HG03097 (cell line): ENCODE measurements around the gene PTH2.

Experiments
- ATAC-seq: cut with Tn5 transposase; IDR thresholded peaks from one replicate; pipeline ENCODE4 v1.9.1; 2021; ENCODE audit not compliant: unreplicated experiment, low FRiP score

PTH2 gene

GRCh38 chr19:49415102-49415809, 8.0 kb downstream of the PTH2 start:
- ATAC-seq, result no peak

- no peak for ATAC-seq
Measured at GRCh38 chr19:49414256-49414655, 9.0 kb downstream of the PTH2 start.

- no peak for ATAC-seq
Measured at GRCh38 chr19:49413348-49413747, 9.9 kb downstream of the PTH2 start.

- ATAC-seq, result no peak
Measured at GRCh38 chr19:49411681-49412326, 11.4 kb downstream of the PTH2 start.

DNA sequence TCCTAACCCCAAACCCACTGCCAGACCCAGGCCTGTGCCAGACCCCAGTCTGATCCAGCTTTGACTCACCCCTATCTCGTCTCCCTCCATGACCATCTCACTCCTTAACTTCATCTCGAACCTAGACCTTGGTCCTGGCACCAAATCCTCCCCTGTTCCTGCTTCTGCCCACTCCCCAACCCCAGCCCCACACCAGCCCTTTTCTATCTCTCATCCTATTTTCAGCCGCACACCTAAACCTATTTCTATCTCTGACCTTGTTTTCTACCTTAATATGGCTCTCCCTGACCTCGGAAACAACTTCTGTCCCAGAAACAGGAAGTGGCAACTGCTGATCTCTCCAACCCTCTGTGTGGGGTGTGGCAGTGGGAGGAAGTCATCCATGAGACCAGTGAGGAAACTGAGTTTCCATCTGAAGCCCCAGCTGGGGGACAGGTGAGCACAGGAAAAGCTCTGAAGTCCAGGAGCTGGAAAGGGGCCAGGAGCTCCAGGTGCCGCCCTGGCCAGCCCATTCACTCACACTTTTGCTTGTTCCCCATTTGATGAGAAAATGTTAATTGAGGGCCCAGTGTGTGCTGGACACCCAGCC, 13.7 kb downstream of the PTH2 start:
- ATAC-seq, result no peak

GRCh38 chr19:49408816-49409440, 14.3 kb downstream of the PTH2 start:
- no peak for ATAC-seq

- no peak for ATAC-seq
Measured at GRCh38 chr19:49407482-49408015, 15.7 kb downstream of the PTH2 start.

DNA sequence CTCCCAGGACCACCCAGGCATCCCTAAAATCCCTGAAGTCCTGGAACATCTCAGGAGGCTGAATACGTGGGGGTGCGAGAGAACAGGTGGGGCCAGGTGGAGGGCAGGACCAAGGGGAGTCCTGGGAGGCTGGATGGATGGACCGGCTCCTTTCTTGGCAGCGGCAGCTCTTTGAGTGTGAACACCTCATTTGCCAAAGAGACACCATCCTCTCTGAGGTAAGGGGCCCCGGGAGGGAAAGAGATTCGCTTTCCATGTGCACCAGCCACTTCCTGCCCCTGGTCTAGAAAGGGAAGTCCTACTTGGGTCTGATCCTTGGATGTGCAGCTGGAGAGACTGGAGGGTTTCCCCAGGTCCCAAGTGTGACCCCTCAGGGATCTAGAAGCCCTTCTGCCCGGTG, 16.2 kb downstream of the PTH2 start:
- no peak for ATAC-seq

- no peak for ATAC-seq
Measured at GRCh38 chr19:49403404-49404187, 19.6 kb downstream of the PTH2 start.

DNA sequence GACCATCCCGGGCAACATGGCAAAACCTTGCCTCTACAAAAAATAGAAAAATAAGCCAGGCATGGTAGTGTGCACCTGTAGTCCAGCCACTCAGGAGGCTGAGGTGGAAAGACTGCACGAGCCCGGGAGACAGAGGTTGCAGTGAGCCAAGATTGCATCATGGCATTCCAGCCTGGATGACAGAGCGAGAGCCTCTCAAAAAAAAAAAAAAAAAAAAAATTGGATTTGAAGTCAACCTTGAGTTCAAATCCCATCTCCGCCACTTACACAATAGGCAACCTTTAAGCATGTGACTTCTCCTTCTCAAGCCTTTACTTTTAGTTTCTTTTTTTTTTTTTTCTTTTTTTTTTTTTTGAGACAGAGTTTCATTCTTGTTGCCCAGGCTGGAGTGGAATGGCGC, 23.2 kb downstream of the PTH2 start:
- ATAC-seq, result no peak

GRCh38 chr19:49398931-49399330, 24.3 kb downstream of the PTH2 start:
- no peak for ATAC-seq

GRCh38 chr19:49398001-49398615, 25.1 kb downstream of the PTH2 start:
- ATAC-seq, result no peak

DNA sequence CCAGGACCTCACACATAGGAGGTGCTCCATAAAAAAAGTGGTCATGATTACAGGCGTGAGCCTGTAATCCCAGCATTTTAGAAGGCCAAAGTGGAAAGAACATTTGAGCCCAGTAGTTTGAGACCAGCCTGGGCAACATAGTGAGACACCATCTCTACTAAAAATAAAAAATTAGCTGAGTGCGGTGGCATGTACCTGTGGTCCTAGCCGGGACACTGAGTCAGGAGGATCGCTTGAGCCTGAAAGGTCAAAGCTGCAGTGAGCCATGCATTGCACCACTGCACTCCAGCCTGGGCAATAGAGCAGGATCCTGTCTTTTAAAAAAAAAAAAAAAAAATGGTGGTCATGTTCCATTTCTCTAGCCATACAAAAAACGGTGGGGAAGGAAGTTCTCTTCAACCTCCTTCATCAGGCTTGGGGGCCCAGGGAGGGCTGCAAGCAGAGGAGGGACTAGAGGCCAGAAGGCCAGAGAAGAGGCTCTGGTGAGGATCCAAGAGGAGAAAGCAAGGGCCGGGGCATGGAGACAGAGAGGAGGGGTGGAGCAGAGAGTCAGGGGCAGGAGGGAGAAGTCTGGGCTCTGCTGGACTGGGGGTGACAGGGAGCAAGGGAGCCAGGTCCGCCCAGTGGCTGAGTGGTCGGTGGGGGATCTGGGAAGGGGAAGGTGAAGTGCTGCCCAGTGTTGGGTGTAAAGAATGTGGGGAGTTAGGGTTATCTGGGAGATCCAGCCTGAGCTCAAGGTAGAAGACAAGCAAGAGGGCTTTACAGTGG, 26.3 kb downstream of the PTH2 start:
- no peak for ATAC-seq

GRCh38 chr19:49395581-49396407, 27.4 kb downstream of the PTH2 start:
- ATAC-seq, result no peak

DNA sequence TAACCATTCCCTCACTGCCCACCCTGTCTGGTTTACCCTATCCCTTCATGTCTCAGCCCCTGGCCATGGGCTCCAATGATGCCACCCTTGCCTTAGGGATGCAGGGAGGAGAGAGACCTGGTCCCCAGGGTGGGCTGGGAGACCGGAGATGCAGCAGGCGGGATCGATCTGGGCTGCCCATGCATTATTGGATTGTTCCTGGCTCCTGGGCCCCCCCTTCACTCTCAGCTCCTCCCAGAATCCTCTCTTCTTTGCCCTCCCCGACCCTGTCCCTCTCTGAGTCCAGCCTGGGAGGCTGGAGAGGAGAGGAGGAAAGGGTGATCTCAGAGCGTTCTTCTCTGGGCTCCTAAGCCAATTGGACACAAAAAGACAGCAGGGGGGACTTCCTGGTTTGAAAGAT, 29.4 kb downstream of the PTH2 start:
- no peak for ATAC-seq

GRCh38 chr19:49391581-49392399, 31.5 kb downstream of the PTH2 start:
- no peak for ATAC-seq

DNA sequence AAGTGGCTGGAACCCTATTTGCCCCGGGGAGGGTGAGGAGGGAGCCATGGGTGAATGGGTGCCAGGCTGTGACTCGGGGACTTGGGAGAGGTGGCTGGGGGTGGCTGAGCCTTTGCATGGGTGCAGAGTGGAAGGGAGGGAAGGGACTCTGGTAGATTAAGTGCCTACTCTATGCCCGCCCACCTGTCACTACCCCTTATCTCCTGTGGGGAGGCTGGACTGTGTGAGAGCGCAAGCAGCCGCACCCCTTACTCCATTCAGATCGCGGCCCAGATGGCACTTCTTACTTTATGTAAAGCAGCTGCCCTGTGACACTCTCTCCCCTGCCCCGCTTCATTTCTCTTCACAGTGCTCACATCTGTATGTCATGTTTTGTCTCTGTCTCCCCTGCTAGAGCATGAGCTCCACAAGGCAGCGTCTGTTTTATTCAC, 32.3 kb downstream of the PTH2 start:
- ATAC-seq, result no peak
